Lower leg skin (tissue), 4 donors: ENCODE measurements around the gene ILDR1. TPM values are rescaled to one million over a fixed set of nuclear protein-coding genes. Genes with fewer than 3 reads are reported as not detected.

Experiments
- DNase-seq, 2 donors: peaks; one replicate each; pipeline ENCODE4 v3.0.0-alpha.2; 2019; ENCODE audit warnings: low spot score in 2 of 2
- H3K4me3 ChIP-seq: fragments of 200-600 bp; sonication (generic); 2 replicates; pipeline ENCODE4 v1.5.1; 2017; ENCODE audit warnings: mild to moderate bottlenecking, low read depth; ENCODE audit not compliant: poor library complexity, severe bottlenecking
- CTCF ChIP-seq, 3 donors: fragments of 450-650 bp; IDR thresholded peaks; one replicate each; pipeline ENCODE4 v1.5.1; 2016; ENCODE audit warnings: antibody characterized with exemption in 3 of 3, mild to moderate bottlenecking in 3 of 3, moderate library complexity in 2 of 3
- POLR2A ChIP-seq, 2 donors: fragments of 450-650 bp; IDR thresholded peaks; one replicate each; pipeline ENCODE4 v1.6.1; 2016 to 2017; ENCODE audit warnings: antibody characterized with exemption in 2 of 2, mild to moderate bottlenecking in 1 of 2, moderate library complexity in 1 of 2
- WGBS, 2 donors: methylation state at CpG; one replicate each; pipeline ENCODE4 v1.1.5; 2018; 5-methylcytosine and 5-hydroxymethylcytosine counted together
- intact Hi-C: fragments of 100-400 bp; cut with DNase I; formaldehyde crosslinking; loops from one replicate; pipeline ENCODE4 v1.15.0; 2023; ENCODE audit warnings: low total_unique reads
- total RNA-seq, 4 donors: library from RNA; depleted of rRNA; stranded (reverse); fragments of >200 nt; gene quantifications; one replicate each; pipeline ENCODE4 v1.1.0, GENCODE V29; 2016

Gene ILDR1
- total RNA-seq, 4 donors from 2014 or later: 1.8 to 4.0 (median 2.4) TPM

GRCh38 chr3:121981473-121981872 lies 40.6 kb downstream of the ILDR1 start:
- no peak overlapping the region for H3K4me3 ChIP-seq
- no peak for DNase-seq
- intact Hi-C loops: no loop called here
- TF ChIP-seq POLR2A (IDR thresholded peaks at IDR 0.05): no peak
- TF ChIP-seq CTCF (IDR thresholded peaks at IDR 0.05): no peak
- WGBS, 2 donors: 63 to 71% methylated on average over 2 of the region's 2 CpGs

- intact Hi-C loops: no loop called here
- WGBS, 2 donors: 84% methylated on average over 5 of the region's 5 CpGs
- H3K4me3 ChIP-seq: no peak overlapping the region
- no peak for DNase-seq
- TF ChIP-seq CTCF (IDR thresholded peaks at IDR 0.05): no peak
- TF ChIP-seq POLR2A (IDR thresholded peaks at IDR 0.05): no peak
Measured at GRCh38 chr3:121980450-121980796, 41.6 kb downstream of the ILDR1 start.

GRCh38 chr3:121979734-121980449 lies 42.2 kb downstream of the ILDR1 start:
- TF ChIP-seq CTCF (IDR thresholded peaks at IDR 0.05) (no peak), POLR2A (IDR thresholded peaks at IDR 0.05) (no peak)
- no peak for DNase-seq
- intact Hi-C loops: no loop called here

GRCh38 chr3:121979246-121979645 lies 42.8 kb downstream of the ILDR1 start:
- no peak overlapping the region for H3K4me3 ChIP-seq
- intact Hi-C loops: no loop called here
- WGBS, 2 donors: 66 to 68% methylated on average over 2 of the region's 2 CpGs
- DNase-seq: no peak
- TF ChIP-seq CTCF (IDR thresholded peaks at IDR 0.05) (no peak), POLR2A (IDR thresholded peaks at IDR 0.05) (no peak)

More at GRCh38 chr3:121979734-121980449, 42.2 kb downstream of the ILDR1 start:
- H3K4me3 ChIP-seq: no peak overlapping the region

GRCh38 chr3:121976727-121977126 lies 45.3 kb downstream of the ILDR1 start:
- H3K4me3 ChIP-seq: no peak overlapping the region
- no peak for DNase-seq
- TF ChIP-seq CTCF (IDR thresholded peaks at IDR 0.05) (no peak), POLR2A (IDR thresholded peaks at IDR 0.05) (no peak)
- intact Hi-C loops: no loop called here
- 79 to 87% methylated on average over 1 of the region's 1 CpG for WGBS, 2 donors
